Measurements from ENCODE around the gene ITPR3. TPM values are rescaled to one million over a fixed set of nuclear protein-coding genes. Genes with fewer than 3 reads are reported as not detected.

ITPR3 gene
- total RNA-seq, 1 donor from 2014 or later, result 69.3 TPM

GRCh38 chr6:33585403-33586107 is 35.6 kb upstream of the ITPR3 start:
- no peak overlapping the region for H3K4me3 ChIP-seq (ENCODE audit: low read depth, low read length)
- no peak for DNase-seq (ENCODE audit: low read depth)
- TF ChIP-seq CTCF (conservative IDR thresholded peaks at IDR 0.05; ENCODE audit: low read depth, low read length), result peak; percentile 89

GRCh38 chr6:33586108-33586640 is 34.9 kb upstream of the ITPR3 start:
- no peak overlapping the region for H3K4me3 ChIP-seq (ENCODE audit: low read depth, low read length)
- no peak for DNase-seq (ENCODE audit: low read depth)
- TF ChIP-seq CTCF (conservative IDR thresholded peaks at IDR 0.05; ENCODE audit: low read depth, low read length), result no peak

- no peak for DNase-seq (ENCODE audit: low read depth)
- no peak for TF ChIP-seq CTCF (conservative IDR thresholded peaks at IDR 0.05; ENCODE audit: low read depth, low read length)
- H3K4me3 ChIP-seq (ENCODE audit: low read depth, low read length), result no peak overlapping the region
Measured at GRCh38 chr6:33587529-33587928, 33.6 kb upstream of the ITPR3 start.

- no peak overlapping the region for H3K4me3 ChIP-seq (ENCODE audit: low read depth, low read length)
- TF ChIP-seq CTCF (conservative IDR thresholded peaks at IDR 0.05; ENCODE audit: low read depth, low read length), result no peak
- DNase-seq (ENCODE audit: low read depth), result no peak
Measured at GRCh38 chr6:33588894-33589293, 32.2 kb upstream of the ITPR3 start.

- no peak for TF ChIP-seq CTCF (conservative IDR thresholded peaks at IDR 0.05; ENCODE audit: low read depth, low read length)
- no peak overlapping the region for H3K4me3 ChIP-seq (ENCODE audit: low read depth, low read length)
- DNase-seq (ENCODE audit: low read depth), result no peak
Measured at GRCh38 chr6:33589392-33589730, 31.8 kb upstream of the ITPR3 start.

GRCh38 chr6:33589731-33590530 is 31.2 kb upstream of the ITPR3 start:
- H3K4me3 ChIP-seq (ENCODE audit: low read depth, low read length), result no peak overlapping the region
- peak; percentile 81 for DNase-seq (ENCODE audit: low read depth)
- TF ChIP-seq CTCF (conservative IDR thresholded peaks at IDR 0.05; ENCODE audit: low read depth, low read length), result peak; percentile 93

Measured in epithelial cell of proximal tubule (primary cell).